Measurements from ENCODE around the gene MRPS12.

MRPS12 gene

DNA sequence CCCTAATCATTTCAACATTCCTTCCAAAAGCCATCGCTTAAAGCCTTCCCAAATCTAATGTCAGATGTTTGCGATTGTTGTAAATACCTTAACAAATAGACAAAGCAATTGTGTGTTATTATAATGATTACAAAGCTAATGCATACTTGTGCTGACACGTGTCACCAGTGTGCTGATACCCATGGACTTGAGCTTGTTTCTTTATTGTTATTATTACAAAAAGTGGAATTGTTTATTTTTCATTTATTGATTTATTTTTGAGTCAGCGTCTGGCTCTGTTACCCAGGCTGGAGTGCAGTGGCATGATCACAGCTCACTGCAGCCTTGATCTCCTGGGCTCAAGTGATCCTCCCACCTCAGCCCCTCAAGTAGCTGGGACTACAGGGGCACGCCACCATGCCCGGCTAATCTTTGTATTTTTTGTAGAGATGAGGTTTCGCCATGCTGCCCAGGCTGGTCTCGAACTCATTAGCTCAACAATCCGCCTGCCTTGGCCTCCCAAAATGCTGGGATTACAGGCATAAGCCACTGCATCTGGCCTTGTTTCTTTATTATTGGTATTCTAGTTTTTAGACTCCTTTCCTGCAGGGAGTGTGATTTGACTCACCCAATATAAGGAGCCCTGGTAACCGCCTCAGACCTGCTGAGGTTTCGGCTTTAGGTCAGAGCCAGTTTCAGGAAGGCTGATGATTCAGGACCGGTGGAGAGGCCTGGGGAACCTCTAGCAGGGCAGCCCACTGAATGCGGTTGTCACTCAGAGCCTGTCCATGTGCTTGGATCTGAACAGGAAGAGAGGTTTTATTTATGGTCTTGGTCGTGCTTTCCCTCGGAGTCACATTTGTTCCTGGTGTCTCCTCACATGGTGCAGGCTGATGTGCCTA lies 46.9 kb downstream of the MRPS12 start:
- no peak for DNase-seq

DNA sequence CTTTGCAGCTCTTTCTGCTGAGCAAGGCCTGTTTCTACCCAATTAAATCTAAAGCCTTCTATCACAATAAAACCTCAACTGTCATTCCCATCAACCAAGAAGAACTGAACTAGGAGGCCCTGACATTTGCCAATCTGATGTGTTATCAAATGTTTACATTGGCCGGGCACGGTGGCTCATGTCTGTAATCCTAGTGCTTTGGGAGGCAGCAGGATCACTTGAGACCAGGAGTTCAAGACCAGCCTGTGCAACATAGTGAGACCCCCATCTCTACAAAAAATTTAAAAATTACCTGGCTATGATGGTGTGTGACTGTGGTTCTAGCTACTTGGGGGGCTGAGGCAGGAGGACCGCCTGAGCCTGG lies 47.6 kb downstream of the MRPS12 start:
- no peak for DNase-seq

DNA sequence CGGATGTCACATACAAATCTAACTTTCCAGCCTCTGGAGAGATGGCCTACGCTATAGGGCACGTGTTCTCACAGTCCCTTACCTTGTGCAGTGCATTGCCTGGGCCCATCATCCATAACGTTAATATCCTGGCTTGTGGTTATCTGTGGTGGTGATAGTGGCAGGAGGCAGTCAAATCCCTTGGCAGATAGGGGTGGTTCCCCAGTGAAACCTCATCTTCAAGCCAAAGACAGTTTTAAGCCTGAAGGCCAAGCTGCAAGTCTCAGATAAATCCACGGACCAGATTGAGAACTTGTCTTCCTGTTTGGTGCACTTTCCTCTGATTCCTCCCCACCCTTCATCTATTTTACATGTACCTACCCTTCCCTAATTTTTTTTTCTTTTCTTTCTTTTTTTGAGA lies 49.1 kb downstream of the MRPS12 start:
- no peak for DNase-seq

DNA sequence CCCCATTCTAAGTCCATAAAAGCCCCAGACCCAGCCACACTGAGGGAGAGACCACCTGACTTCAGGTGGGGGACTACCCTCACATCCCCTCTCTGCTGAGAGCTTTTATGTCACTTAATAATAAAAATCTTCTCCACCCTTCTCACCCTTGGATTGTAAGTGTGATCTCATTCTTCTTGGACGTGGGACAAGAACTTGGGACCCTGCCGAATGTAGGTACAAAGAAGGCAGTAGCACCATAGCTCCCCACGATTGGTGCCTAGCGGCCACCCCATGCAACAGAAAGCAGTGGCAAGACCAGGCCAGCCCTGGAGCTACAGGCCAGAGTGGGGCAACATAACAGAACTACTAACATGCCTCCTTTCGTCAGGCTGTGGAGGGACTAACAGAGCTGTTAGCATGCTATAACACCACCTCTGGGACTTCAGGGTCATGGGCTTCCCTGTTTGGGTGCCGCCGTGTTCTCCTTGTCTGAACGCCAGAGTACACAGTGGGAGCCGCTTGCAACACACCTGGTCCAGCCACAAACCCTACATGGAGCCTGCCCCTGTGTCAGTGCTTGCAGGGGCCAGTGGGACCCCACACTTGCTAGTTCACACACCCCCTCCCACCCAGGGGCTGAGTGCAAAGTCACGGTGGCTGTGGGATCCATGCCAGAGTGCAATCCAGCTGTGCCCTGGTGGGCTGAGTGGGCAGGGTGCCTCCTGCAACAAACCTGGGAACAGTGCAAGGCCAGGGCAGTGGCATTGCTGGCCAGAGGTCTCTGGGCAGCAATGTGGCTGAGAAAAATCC lies 50.0 kb downstream of the MRPS12 start:
- no peak for DNase-seq

All from suppressor macrophage treated with lipopolysaccharide for 4 hours (primary cell).